IMR-90 (cell line): ENCODE data around the gene CTSS. TPM values are rescaled to one million over a fixed set of nuclear protein-coding genes. Genes with fewer than 3 reads are reported as not detected.

Experiments used
- ATAC-seq: fragments of 200-7000 bp; cut with Tn5 transposase; 2 replicates; pipeline ENCODE4 v1.9.1; 2020; ENCODE audit warnings: low read depth, mild to moderate bottlenecking, moderate library complexity
- BruUV-seq: library from RNA; stranded (reverse); fragments of 400-500 nt; replicated peaks from 2 replicates; lab custom pipeline; 2021; lab: Mats Ljungman, UMichigan
- CTCF ChIA-PET: fragments of 300-600 bp; formaldehyde crosslinking; extraction: SDS; loops from one replicate; lab custom pipeline; 2021; ENCODE audit warnings: antibody characterized with exemption; lab: Yijun Ruan, JAX
- POLR2A ChIA-PET: fragments of 300-600 bp; sonication (Branson Sonifier 250); formaldehyde crosslinking; loops from one replicate; lab custom pipeline; 2022; ENCODE audit warnings: antibody characterized with exemption; ENCODE audit not compliant: unreplicated experiment; lab: Charles Lee
- DNase-seq: peaks from one replicate; pipeline ENCODE4 v3.0.0; 2013
- H2AFZ ChIP-seq: replicated peaks from 2 replicates; pipeline ENCODE3; 2013; ENCODE audit warnings: low read length, mild to moderate bottlenecking; ENCODE audit not compliant: poor library complexity
- H2AK5ac ChIP-seq: 2 replicates; pipeline ENCODE4 v1.6.1; 2013; ENCODE audit warnings: low read depth, low read length, inconsistent platforms
- H2AK9ac ChIP-seq: replicated peaks from 2 replicates; pipeline ENCODE3; 2013; ENCODE audit warnings: mild to moderate bottlenecking, low read depth, low read length, moderate library complexity; ENCODE audit not compliant: poor library complexity
- H2BK120ac ChIP-seq: 2 replicates; pipeline ENCODE4 v1.6.1; 2013; ENCODE audit warnings: low read depth, low read length, inconsistent platforms
- H2BK15ac ChIP-seq: 3 replicates; pipeline ENCODE4 v1.6.1; 2013; ENCODE audit warnings: low read depth, low read length, inconsistent platforms
- H2BK20ac ChIP-seq: 2 replicates; pipeline ENCODE4 v1.6.1; 2013; ENCODE audit warnings: low read depth, mild to moderate bottlenecking, inconsistent platforms, low read length, moderate library complexity
- H2BK5ac ChIP-seq: 2 replicates; pipeline ENCODE4 v1.6.1; 2013; ENCODE audit warnings: mild to moderate bottlenecking, low read depth, low read length, inconsistent platforms; ENCODE audit not compliant: poor library complexity, severe bottlenecking
- H3K14ac ChIP-seq: replicated peaks from 2 replicates; pipeline ENCODE4 v1.6.1; 2013; ENCODE audit warnings: low read depth, low read length, inconsistent platforms
- H3K18ac ChIP-seq: 2 replicates; pipeline ENCODE4 v1.6.1; 2013; ENCODE audit warnings: low read depth, low read length, control low read depth
- H3K23ac ChIP-seq: 2 replicates; pipeline ENCODE4 v1.6.1; 2013; ENCODE audit warnings: low read depth, low read length, inconsistent platforms
- H3K27ac ChIP-seq: 2 replicates; pipeline ENCODE4 v1.5.1; 2013; ENCODE audit warnings: mild to moderate bottlenecking, control low read depth, low read length; ENCODE audit not compliant: insufficient read depth
- H3K27me3 ChIP-seq: 2 replicates; pipeline ENCODE4 v1.6.1; 2013; ENCODE audit warnings: low read length; ENCODE audit not compliant: control insufficient read depth, insufficient read depth
- H3K36me3 ChIP-seq: 2 replicates; pipeline ENCODE4 v1.6.1; 2013; ENCODE audit warnings: low read length, mixed read lengths; ENCODE audit not compliant: control insufficient read depth, insufficient read depth
- H3K4ac ChIP-seq: 2 replicates; pipeline ENCODE4 v1.6.1; 2013; ENCODE audit warnings: low read depth, low read length, inconsistent platforms
- H3K4me1 ChIP-seq: 2 replicates; pipeline ENCODE4 v1.6.1; 2013; ENCODE audit warnings: low read length, mixed read lengths; ENCODE audit not compliant: control insufficient read depth, insufficient read depth
- H3K4me2 ChIP-seq: 2 replicates; pipeline ENCODE4 v1.6.1; 2013; ENCODE audit warnings: low read depth, mild to moderate bottlenecking, control low read depth, low read length, moderate library complexity
- H3K4me3 ChIP-seq: 2 replicates; pipeline ENCODE4 v1.5.1; 2013; ENCODE audit warnings: low read depth, mild to moderate bottlenecking, control low read depth, low read length, moderate library complexity; ENCODE audit not compliant: insufficient read depth
- H3K56ac ChIP-seq: 2 replicates; pipeline ENCODE4 v1.6.1; 2013; ENCODE audit warnings: low read length, inconsistent platforms; ENCODE audit not compliant: insufficient read depth; ENCODE audit errors: extremely low read depth
- H3K79me1 ChIP-seq, 2 experiments: 2 replicates each; pipeline ENCODE4 v1.6.1; 2013; ENCODE audit warnings: low read length in 2 of 2, inconsistent platforms in 1 of 2, low read depth in 1 of 2
- H3K9ac ChIP-seq: 2 replicates; pipeline ENCODE4 v1.6.1; 2013; ENCODE audit warnings: low read depth, low read length, control low read depth
- H3K9me1 ChIP-seq: 2 replicates; pipeline ENCODE4 v1.6.1; 2013; ENCODE audit warnings: low read length, inconsistent platforms; ENCODE audit not compliant: insufficient read depth
- H3K9me3 ChIP-seq: 2 replicates; pipeline ENCODE4 v1.6.1; 2013; ENCODE audit warnings: low read length; ENCODE audit not compliant: control insufficient read depth, insufficient read depth
- H4K20me1 ChIP-seq: 2 replicates; pipeline ENCODE4 v1.6.1; 2013; ENCODE audit warnings: low read length, inconsistent platforms; ENCODE audit not compliant: insufficient read depth
- H4K5ac ChIP-seq: 2 replicates; pipeline ENCODE4 v1.6.1; 2013; ENCODE audit warnings: mild to moderate bottlenecking, low read depth, low read length, control low read depth
- H4K8ac ChIP-seq, 2 experiments: 2 replicates each; pipeline ENCODE4 v1.6.1; 2013; ENCODE audit warnings: low read depth in 2 of 2, low read length in 2 of 2, control low read depth in 1 of 2, inconsistent platforms in 1 of 2
- H4K91ac ChIP-seq: 2 replicates; pipeline ENCODE4 v1.6.1; 2013; ENCODE audit warnings: low read depth, low read length, inconsistent platforms; ENCODE audit not compliant: insufficient read depth
- CEBPB ChIP-seq: IDR thresholded peaks from 2 replicates; pipeline ENCODE4 v1.6.1; 2012; ENCODE audit warnings: low read depth, low read length, improper control_type of control experiment
- FOS ChIP-seq: fragments of 150-350 bp; IDR thresholded peaks from 2 replicates; pipeline ENCODE4 v1.6.1; 2016; ENCODE audit warnings: low read depth, low read length
- MAZ ChIP-seq: IDR thresholded peaks from 2 replicates; pipeline ENCODE4 v1.6.1; 2012; ENCODE audit warnings: low read depth, mild to moderate bottlenecking, low read length, improper control_type of control experiment, moderate library complexity, borderline replicate concordance
- MXI1 ChIP-seq: IDR thresholded peaks from 2 replicates; pipeline ENCODE4 v1.6.1; 2012; ENCODE audit warnings: low read depth, mild to moderate bottlenecking, low read length, moderate library complexity, borderline replicate concordance
- POLR2A ChIP-seq: IDR thresholded peaks from 2 replicates; pipeline ENCODE4 v1.6.1; 2012; ENCODE audit warnings: mild to moderate bottlenecking, low read depth, low read length
- RAD21 ChIP-seq: IDR thresholded peaks from 2 replicates; pipeline ENCODE4 v1.6.1; 2012; ENCODE audit warnings: low read length, improper control_type of control experiment
- RCOR1 ChIP-seq: IDR thresholded peaks from 2 replicates; pipeline ENCODE4 v1.6.1; 2012; ENCODE audit warnings: mild to moderate bottlenecking, low read length, improper control_type of control experiment; ENCODE audit not compliant: insufficient replicate concordance
- RFX5 ChIP-seq: IDR thresholded peaks from 2 replicates; pipeline ENCODE4 v1.8.0; 2012; ENCODE audit warnings: low read depth, mild to moderate bottlenecking, low read length, moderate library complexity
- WGBS, 2 experiments: methylation state at CpG; one replicate each; pipeline versions ENCODE4 v1.1.5 to v1.1.7; 2013; ENCODE audit warnings: missing lambda C conversion rate in 2 of 2; ENCODE audit not compliant: insufficient read length in 1 of 2; ENCODE audit errors: extremely low coverage in 2 of 2; 5-methylcytosine and 5-hydroxymethylcytosine counted together
- dilution Hi-C: fragments of 300-500 bp; cut with HindIII; formaldehyde crosslinking; loops from one replicate; pipeline ENCODE4 v1.14.3; 2018; ENCODE audit warnings: low sequenced_read_pairs; ENCODE audit not compliant: unreplicated experiment
- in situ Hi-C: fragments of 300-500 bp; cut with MboI; formaldehyde crosslinking; loops from 3 replicates; pipeline ENCODE4 v1.14.3; 2019; ENCODE audit warnings: low sequenced_read_pairs, inconsistent platforms, mixed read lengths
- intact Hi-C: fragments of 100-400 bp; cut with micrococcal nuclease; formaldehyde crosslinking; loops from 2 replicates; pipeline ENCODE4 v1.10.0; 2022
- polyA plus RNA-seq, 3 experiments: library from polyadenylated mRNA; depleted of rRNA; stranded (reverse); fragments of >200 nt; gene quantifications; 2 replicates each; pipeline ENCODE4 v1.2.3, GENCODE V29; 2012; ENCODE audit warnings: low replicate concordance in 1 of 3
- total RNA-seq: library from RNA; depleted of rRNA; stranded (reverse); fragments of >200 nt; gene quantifications from 2 replicates; pipeline ENCODE4 v1.2.3, GENCODE V29; 2012
- TF ChIP-seq, protein P1 (sequence below): conservative IDR thresholded peaks from 2 replicates; pipeline ENCODE4 v1.5.1; 2012; ENCODE audit warnings: mild to moderate bottlenecking, low read depth, low read length, improper control_type of control experiment

Gene CTSS
- total and polyA plus RNA-seq, 2 of the 4 experiments (the other 2 are of a cell fraction): 0.18 to 0.48 TPM

DNA sequence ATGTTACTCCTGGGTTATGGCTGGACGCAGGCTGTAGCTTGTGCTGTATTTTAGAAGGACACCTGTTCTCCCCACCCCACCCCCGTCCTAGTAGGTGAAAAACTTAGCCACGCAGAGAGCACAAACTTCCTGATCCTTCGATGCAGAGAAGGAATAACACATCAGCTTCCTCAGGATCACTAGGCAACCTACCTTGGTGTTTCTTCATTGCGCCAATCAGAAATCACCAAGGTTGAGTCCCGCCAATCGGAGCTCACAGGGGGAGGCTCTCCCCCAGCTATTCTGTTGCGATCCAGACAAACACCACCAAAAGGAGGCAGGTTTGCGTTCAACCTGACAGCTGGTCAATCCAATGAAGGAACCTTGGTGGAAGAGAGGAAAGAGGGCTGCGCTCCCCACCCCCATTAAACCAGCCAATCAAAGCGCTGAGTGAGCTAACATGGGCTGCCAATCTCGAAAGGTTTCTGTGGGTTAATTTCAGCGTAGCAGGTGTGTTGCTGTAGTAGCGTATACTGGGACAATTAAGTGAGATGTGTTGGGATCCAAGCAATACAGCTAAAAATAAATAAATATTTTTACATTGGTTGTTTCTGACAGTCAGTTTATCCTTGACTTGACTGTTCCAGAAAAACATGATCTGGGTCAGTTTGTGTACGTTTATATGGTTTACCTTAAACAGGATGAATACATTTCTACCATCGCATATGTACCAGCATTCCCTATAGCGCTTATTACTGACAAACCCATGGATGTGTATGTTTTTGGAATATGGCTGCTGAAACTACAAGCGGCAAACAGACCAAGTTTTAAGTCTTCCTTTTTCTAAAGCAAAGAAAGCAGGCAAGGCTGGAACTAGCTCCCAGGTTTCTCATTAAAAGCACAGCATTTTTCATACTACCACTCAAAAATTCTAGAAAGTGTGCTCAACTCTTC, 68.3 kb downstream of the CTSS start, which contains the start of gene GOLPH3L:
Gene GOLPH3L (minus strand): TSS at position 160 of the 933 bp plus-strand sequence. CDS start 2,316 bp downstream, outside the sequence.
- POLR2A ChIA-PET: no interaction called here
- BruUV-seq: no TSS peak

More for the DNA sequence above, 68.3 kb downstream of the CTSS start, which contains the start of gene GOLPH3L:
- H3K14ac ChIP-seq: peak within 1 kb of the TSS; percentile 73
- 0% methylated on average over 3 of the region's 18 CpGs; no CpG with 5 or more reads in 1 of the 2 experiments for WGBS, 2 experiments
- peaks cover 2% of the 10 kb centered on the region; the same call in 1 of the 2 replicates for H3K36me3 ChIP-seq
- peak within 1 kb of the TSS; percentile 89 for H3K4me2 ChIP-seq
- H2AK9ac ChIP-seq: peak within 1 kb of the TSS; percentile 18
- no peak within 1 kb of the TSS; the same call in 1 of the 2 replicates for H3K56ac ChIP-seq
- no peaks in the 10 kb centered on the region for H3K4me1 ChIP-seq
- H2BK120ac ChIP-seq: no peak within 1 kb of the TSS; the same call in 1 of the 2 replicates
- intact Hi-C loops: loop anchor here (2.0 to 5.0 kb wide), 2 partner anchors 116 to 135 kb away; no protein-coding TSS in a partner anchor
- H3K4ac ChIP-seq: peak within 1 kb of the TSS; percentile 81
- DNase-seq: peak; percentile 98
- H2BK15ac ChIP-seq: no peak within 1 kb of the TSS
- ATAC-seq: peak; percentile 100
- peak within 1 kb of the TSS; percentile 54; the same call in 1 of the 2 replicates for H3K23ac ChIP-seq
- H4K20me1 ChIP-seq: no peaks in the 10 kb centered on the region
- H4K5ac ChIP-seq: peak within 1 kb of the TSS; percentile 84
- H2BK20ac ChIP-seq: no peak within 1 kb of the TSS
- H3K9me3 ChIP-seq: no peaks in the 10 kb centered on the region
- dilution Hi-C loops: no loop called here
- H3K18ac ChIP-seq: peak within 1 kb of the TSS; percentile 40; the same call in 1 of the 2 replicates
- 0 out of 2 replicates have a peak within 1 kb of the TSS, but pooled peaks have one; percentile 13 for H3K27ac ChIP-seq
- H2BK5ac ChIP-seq: peak within 1 kb of the TSS; percentile 25
- H3K79me1 ChIP-seq: peaks cover 0 to 18% of the 10 kb centered on the region in 2 experiments; a peak in 3 of 4 replicates
- peak within 1 kb of the TSS; percentile 74 for H3K4me3 ChIP-seq
- CTCF ChIA-PET: interaction anchor here (0.8 to 1.2 kb wide), 3 partner anchors 10 to 136 kb away, joined by 3 to 4 read pairs (median 3); no protein-coding TSS in a partner anchor
- no peak within 1 kb of the TSS for H2AK5ac ChIP-seq
- TF ChIP-seq MAZ (peak; percentile 60; the same call in 1 of the 2 replicates), RCOR1 (no peak), POLR2A (peak; percentile 70), RAD21 (no peak), CEBPB (peak; percentile 20; the same call in 1 of the 2 replicates), FOS (peak; percentile 36; the same call in 1 of the 2 replicates), RFX5 (peak; percentile 77), MXI1 (0 out of 2 replicates have a peak, but pooled peaks have one; percentile 35)
- TF ChIP-seq, protein P1, sequence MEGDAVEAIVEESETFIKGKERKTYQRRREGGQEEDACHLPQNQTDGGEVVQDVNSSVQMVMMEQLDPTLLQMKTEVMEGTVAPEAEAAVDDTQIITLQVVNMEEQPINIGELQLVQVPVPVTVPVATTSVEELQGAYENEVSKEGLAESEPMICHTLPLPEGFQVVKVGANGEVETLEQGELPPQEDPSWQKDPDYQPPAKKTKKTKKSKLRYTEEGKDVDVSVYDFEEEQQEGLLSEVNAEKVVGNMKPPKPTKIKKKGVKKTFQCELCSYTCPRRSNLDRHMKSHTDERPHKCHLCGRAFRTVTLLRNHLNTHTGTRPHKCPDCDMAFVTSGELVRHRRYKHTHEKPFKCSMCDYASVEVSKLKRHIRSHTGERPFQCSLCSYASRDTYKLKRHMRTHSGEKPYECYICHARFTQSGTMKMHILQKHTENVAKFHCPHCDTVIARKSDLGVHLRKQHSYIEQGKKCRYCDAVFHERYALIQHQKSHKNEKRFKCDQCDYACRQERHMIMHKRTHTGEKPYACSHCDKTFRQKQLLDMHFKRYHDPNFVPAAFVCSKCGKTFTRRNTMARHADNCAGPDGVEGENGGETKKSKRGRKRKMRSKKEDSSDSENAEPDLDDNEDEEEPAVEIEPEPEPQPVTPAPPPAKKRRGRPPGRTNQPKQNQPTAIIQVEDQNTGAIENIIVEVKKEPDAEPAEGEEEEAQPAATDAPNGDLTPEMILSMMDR: peak; percentile 29
- no peaks in the 10 kb centered on the region for H3K9me1 ChIP-seq
- H3K9ac ChIP-seq: peak within 1 kb of the TSS; percentile 80
- in situ Hi-C loops: no loop called here
- H4K8ac ChIP-seq: peak within 1 kb of the TSS; percentile 20 to 94; a peak in 2 of 4 replicates
- no peaks in the 10 kb centered on the region for H3K27me3 ChIP-seq
- H4K91ac ChIP-seq: no peak within 1 kb of the TSS; the same call in 1 of the 2 replicates
- H2AFZ ChIP-seq: peak within 1 kb of the TSS; percentile 90
